Panc1 (cell line): ENCODE measurements around the gene SLC16A8.

Experiments
- POLR2AphosphoS5 ChIP-seq: IDR thresholded peaks from 2 replicates; pipeline ENCODE4 v1.6.1; 2012; ENCODE audit warnings: mild to moderate bottlenecking, low read depth, low read length, moderate library complexity
- TF ChIP-seq, protein P1 (sequence below): fragments of 450-650 bp; IDR thresholded peaks from 2 replicates; pipeline ENCODE4 v1.5.1; 2017; ENCODE audit warnings: mild to moderate bottlenecking

DNA sequence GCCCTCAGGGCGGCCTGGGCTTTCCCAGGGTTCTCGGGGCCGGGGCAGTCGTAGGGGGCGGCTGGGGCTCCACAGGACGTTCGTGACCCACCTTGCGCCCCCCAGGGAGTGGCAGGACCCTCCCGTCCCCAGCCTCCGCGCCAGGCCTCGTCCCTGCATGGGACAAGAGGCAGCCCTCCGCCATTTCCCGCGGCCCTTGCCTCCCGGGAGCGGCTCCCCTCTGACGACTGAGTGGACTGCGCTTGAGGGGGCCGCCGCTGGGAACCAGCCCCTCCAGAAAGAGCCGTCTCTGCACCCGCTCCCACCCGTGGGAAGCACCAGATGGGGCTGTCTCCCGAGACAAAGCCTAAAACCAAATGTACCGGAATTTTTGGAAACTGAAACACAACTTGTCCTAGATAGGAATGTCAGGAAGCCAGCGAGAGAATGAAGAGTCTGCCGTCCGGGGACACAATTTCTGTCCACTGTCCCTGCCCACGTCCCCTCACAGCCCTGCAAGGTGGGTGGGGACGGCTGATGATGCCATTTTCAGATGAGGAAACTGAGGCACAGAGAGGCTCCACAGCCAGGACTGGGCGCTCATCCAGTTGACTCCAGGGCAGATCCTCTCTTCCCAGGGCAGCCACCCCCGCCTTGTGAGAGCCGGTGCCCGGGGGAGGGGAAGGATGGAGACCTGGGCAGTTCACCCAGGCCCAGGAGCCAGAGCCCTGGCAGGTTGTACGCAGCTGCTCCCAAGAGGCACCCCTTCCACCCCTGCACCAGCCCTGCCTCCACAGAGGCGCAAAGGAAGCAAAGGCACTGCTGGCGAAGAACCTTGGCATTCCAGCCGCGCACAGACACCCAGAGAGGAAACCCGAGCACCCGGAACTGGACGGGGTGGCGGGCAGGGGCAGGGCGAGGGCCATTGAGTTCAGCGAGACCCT, 44.8 kb downstream of the SLC16A8 start:
- TF ChIP-seq, protein P1, sequence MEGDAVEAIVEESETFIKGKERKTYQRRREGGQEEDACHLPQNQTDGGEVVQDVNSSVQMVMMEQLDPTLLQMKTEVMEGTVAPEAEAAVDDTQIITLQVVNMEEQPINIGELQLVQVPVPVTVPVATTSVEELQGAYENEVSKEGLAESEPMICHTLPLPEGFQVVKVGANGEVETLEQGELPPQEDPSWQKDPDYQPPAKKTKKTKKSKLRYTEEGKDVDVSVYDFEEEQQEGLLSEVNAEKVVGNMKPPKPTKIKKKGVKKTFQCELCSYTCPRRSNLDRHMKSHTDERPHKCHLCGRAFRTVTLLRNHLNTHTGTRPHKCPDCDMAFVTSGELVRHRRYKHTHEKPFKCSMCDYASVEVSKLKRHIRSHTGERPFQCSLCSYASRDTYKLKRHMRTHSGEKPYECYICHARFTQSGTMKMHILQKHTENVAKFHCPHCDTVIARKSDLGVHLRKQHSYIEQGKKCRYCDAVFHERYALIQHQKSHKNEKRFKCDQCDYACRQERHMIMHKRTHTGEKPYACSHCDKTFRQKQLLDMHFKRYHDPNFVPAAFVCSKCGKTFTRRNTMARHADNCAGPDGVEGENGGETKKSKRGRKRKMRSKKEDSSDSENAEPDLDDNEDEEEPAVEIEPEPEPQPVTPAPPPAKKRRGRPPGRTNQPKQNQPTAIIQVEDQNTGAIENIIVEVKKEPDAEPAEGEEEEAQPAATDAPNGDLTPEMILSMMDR = no peak
- TF ChIP-seq POLR2AphosphoS5 = no peak
